Activated T-helper 17 cell treated with anti-CD3 and anti-CD28 coated beads, Interleukin-2, amount 50 U/mL, for 72 hours (primary cell): ENCODE results near the gene TTLL11. TPM values are rescaled to one million over a fixed set of nuclear protein-coding genes. Genes with fewer than 3 reads are reported as not detected.

Source experiments
- ATAC-seq: fragments of 150-1000 bp; cut with Tn5 transposase; replicated peaks from 2 replicates; pipeline ENCODE4 v1.10.0; 2021; ENCODE audit warnings: mild to moderate bottlenecking, moderate library complexity
- H3K27ac Mint-ChIP-seq: one replicate; pipeline ENCODE4 v1.8.0; 2022; ENCODE audit warnings: mixed read lengths
- H3K27me3 Mint-ChIP-seq: one replicate; pipeline ENCODE4 v1.8.0; 2022; ENCODE audit warnings: mixed read lengths
- H3K36me3 Mint-ChIP-seq: one replicate; pipeline ENCODE4 v1.8.0; 2022; ENCODE audit warnings: low read depth, mild to moderate bottlenecking, mixed read lengths
- H3K4me1 Mint-ChIP-seq: one replicate; pipeline ENCODE4 v1.8.0; 2022; ENCODE audit warnings: mixed read lengths
- H3K4me3 Mint-ChIP-seq: one replicate; pipeline ENCODE4 v1.8.0; 2022; ENCODE audit warnings: mild to moderate bottlenecking, mixed read lengths
- H3K9me3 Mint-ChIP-seq: one replicate; pipeline ENCODE4 v1.8.0; 2022; ENCODE audit warnings: mixed read lengths
- total RNA-seq, 2 donors: library from RNA; stranded (reverse); gene quantifications; one replicate each; pipeline ENCODE4 v1.2.3, GENCODE V29; 2022

The TTLL11 gene
- total RNA-seq, 2 donors from 2014 or later, result 2.6 to 3.9 TPM

DNA sequence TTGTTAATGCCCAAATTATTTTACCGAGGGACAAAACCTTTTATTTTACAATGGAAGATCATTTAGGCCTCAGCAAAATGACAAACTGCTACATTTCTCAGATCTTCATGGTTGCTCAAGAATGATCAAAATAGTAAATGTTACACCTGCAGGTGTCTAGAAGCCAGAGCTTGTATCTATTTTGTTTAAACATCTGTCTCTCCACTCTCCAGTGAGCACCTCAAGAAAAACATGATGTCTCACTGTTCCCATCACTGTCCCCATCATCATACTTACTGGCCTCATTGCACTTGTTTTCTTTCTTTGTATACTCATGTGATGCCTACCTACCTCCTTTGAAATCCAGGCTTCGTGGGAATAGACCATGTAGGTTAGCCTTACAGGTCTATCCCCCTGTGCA, 149.6 kb downstream of the TTLL11 start:
- ATAC-seq, result no peak
- Mint-ChIP-seq H3K36me3 (no peaks in the 10 kb centered on the region), H3K27ac (no peak overlapping the region), H3K4me3 (no peak overlapping the region), H3K27me3 (no peaks in the 10 kb centered on the region), H3K4me1 (no peaks in the 10 kb centered on the region), H3K9me3 (no peaks in the 10 kb centered on the region)

DNA sequence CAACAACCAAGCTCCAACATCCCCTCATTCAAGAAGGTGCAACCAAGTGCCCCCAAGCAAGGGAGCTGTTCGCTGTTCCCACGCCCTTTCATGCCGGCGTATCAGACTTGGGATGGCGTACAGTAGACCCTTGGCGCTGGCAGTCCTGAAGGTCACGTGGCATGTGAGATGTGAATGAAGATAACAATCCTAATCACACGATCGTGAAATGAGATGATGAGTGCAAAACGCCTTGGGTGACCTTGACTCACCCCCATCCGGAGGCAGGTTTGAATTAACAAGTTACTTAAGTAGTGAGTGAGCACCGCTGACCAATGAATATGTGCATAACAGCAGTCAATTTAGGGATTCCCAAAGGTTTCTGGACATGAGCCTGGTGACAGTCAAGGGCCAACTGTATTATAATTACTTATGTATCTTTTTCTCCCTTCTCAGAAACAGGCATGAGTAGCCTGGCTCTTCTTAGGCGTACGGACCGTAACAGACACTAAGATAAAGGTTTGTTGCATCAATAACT, 150.2 kb downstream of the TTLL11 start:
- Mint-ChIP-seq H3K27ac (no peak overlapping the region), H3K27me3 (no peaks in the 10 kb centered on the region), H3K4me1 (no peaks in the 10 kb centered on the region), H3K9me3 (no peaks in the 10 kb centered on the region), H3K4me3 (no peak overlapping the region), H3K36me3 (no peaks in the 10 kb centered on the region)
- no peak for ATAC-seq

DNA sequence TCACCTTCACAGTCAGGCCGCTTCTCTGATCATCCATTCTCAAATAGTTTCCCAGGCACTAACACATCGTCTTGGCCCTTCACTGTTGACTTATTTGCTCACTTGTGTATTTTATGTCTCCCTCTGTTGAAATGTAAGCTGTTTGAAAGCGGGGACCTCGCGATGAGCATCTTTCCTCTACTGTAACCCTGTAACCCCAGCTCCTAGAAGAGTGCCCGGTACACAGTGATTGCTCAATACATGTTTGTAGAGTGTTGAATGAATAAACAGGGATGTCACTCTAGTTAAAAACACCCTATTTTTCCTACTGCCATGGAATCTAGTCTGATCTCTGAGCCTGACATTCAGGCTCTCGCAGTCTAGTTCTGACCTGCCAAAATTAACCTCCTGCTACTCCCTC, 150.8 kb downstream of the TTLL11 start:
- no peaks in the 10 kb centered on the region for H3K27me3 Mint-ChIP-seq
- no peak overlapping the region for H3K27ac Mint-ChIP-seq
- H3K4me3 Mint-ChIP-seq, result no peak overlapping the region
- no peaks in the 10 kb centered on the region for H3K36me3 Mint-ChIP-seq
- ATAC-seq, result no peak
- H3K4me1 Mint-ChIP-seq, result no peaks in the 10 kb centered on the region
- H3K9me3 Mint-ChIP-seq, result no peaks in the 10 kb centered on the region

DNA sequence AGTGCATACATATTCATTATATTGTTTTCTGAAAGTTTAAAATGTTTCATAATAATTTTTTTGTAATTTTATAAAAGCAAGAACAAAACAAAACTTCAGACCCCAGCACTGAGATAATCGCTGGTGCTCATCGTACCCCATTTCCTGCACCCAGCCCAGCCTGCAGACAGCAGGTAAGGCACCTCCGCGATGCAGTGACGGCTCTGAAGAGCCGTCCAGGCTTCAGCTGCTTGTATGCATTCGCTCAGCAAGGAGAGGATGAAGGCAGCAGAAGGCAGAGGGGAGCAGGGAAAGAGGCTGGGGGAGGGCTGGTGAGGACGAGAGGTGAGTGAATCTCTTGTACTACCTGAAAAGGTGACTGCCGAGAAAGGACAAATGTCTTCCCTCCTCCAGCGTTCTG, 153.5 kb downstream of the TTLL11 start:
- H3K9me3 Mint-ChIP-seq, result no peaks in the 10 kb centered on the region
- no peak overlapping the region for H3K27ac Mint-ChIP-seq
- H3K27me3 Mint-ChIP-seq, result no peaks in the 10 kb centered on the region
- no peak overlapping the region for H3K4me3 Mint-ChIP-seq
- no peaks in the 10 kb centered on the region for H3K36me3 Mint-ChIP-seq
- no peaks in the 10 kb centered on the region for H3K4me1 Mint-ChIP-seq
- no peak for ATAC-seq

DNA sequence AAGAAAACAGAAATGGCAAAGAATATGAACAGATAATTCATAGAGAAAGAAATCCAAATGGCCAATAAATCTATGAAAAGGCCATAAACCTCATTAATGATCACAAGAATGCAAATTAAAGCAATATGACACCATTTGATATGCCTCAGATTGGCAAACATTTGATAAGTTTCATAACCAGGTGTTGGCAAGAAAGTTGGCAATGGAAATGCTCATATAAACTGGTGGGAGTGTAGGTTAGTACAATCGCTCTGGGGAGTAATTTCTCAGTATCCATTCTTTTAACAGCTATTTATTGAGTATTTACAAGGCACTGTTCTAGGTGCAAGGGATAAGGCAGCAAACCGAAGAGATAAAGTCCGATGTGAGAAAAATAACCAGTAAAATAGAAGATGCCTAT, 154.5 kb downstream of the TTLL11 start:
- Mint-ChIP-seq H3K27me3 (no peaks in the 10 kb centered on the region), H3K4me3 (no peak overlapping the region), H3K27ac (no peak overlapping the region), H3K4me1 (no peaks in the 10 kb centered on the region), H3K9me3 (no peaks in the 10 kb centered on the region), H3K36me3 (no peaks in the 10 kb centered on the region)
- no peak for ATAC-seq

DNA sequence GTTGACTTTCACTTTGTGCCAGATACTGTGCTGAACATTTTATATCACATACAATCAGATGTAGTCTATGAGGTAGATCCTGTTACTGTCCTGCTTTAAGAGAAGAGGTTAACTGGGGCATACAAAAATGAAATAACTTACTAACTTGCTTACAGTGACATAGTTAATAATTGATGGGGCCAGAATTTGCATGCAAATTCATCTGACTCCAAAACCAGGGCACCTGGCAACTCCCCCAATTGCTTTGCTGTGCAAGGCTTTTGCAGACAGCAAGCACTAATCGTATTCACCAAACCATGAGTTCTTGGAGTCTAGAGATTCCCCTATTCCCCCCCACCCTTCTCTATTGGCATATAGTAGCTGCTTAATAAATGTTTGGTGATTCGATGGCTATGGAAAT, 155.9 kb downstream of the TTLL11 start:
- H3K36me3 Mint-ChIP-seq, result no peaks in the 10 kb centered on the region
- H3K9me3 Mint-ChIP-seq, result no peaks in the 10 kb centered on the region
- no peaks in the 10 kb centered on the region for H3K27me3 Mint-ChIP-seq
- ATAC-seq, result no peak
- H3K4me1 Mint-ChIP-seq, result no peaks in the 10 kb centered on the region
- no peak overlapping the region for H3K4me3 Mint-ChIP-seq
- no peak overlapping the region for H3K27ac Mint-ChIP-seq

DNA sequence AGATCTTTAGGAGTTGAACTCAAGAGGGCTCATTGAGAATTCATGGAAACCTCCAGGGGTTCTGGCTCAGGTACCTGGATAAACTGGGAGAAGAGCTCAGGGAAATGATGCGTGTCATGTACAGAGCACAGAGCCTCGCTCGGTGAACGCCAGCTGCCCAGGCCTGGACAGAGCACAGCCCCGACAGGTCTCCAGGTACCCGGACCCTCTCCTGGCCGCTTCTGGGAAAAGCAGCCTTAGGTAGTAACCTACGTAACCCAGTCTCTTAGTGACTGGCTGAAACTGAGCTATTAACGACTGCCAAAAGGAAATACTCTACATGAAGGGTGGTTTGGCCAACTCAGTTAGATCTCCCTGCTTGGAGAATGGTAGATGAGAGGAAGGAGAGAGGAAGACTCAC, 157.4 kb downstream of the TTLL11 start:
- Mint-ChIP-seq H3K4me1 (no peaks in the 10 kb centered on the region), H3K4me3 (no peak overlapping the region), H3K9me3 (no peaks in the 10 kb centered on the region), H3K27ac (no peak overlapping the region), H3K27me3 (no peaks in the 10 kb centered on the region), H3K36me3 (no peaks in the 10 kb centered on the region)
- no peak for ATAC-seq

DNA sequence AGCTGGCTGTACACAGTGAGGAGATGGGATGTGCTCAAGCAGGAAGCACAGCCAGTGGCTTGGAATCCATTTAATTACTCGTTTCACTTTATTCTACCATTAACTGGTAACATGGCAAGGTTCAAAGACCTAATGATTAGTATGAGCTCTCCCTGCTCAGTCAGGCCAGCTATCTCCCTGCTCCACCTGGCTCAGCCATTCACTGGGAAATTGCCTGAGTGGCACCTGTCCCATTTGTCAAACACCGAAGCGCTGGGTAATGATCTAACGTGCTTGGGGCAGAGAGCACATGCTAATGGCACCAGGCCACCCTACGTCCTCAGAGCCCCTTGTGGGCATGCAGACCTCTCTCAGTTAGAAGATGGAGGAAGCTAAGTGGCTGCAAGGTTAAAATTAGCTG, 162.2 kb downstream of the TTLL11 start:
- no peaks in the 10 kb centered on the region for H3K9me3 Mint-ChIP-seq
- H3K36me3 Mint-ChIP-seq, result no peaks in the 10 kb centered on the region
- no peaks in the 10 kb centered on the region for H3K4me1 Mint-ChIP-seq
- ATAC-seq, result no peak
- no peak overlapping the region for H3K4me3 Mint-ChIP-seq
- no peaks in the 10 kb centered on the region for H3K27me3 Mint-ChIP-seq
- no peak overlapping the region for H3K27ac Mint-ChIP-seq

DNA sequence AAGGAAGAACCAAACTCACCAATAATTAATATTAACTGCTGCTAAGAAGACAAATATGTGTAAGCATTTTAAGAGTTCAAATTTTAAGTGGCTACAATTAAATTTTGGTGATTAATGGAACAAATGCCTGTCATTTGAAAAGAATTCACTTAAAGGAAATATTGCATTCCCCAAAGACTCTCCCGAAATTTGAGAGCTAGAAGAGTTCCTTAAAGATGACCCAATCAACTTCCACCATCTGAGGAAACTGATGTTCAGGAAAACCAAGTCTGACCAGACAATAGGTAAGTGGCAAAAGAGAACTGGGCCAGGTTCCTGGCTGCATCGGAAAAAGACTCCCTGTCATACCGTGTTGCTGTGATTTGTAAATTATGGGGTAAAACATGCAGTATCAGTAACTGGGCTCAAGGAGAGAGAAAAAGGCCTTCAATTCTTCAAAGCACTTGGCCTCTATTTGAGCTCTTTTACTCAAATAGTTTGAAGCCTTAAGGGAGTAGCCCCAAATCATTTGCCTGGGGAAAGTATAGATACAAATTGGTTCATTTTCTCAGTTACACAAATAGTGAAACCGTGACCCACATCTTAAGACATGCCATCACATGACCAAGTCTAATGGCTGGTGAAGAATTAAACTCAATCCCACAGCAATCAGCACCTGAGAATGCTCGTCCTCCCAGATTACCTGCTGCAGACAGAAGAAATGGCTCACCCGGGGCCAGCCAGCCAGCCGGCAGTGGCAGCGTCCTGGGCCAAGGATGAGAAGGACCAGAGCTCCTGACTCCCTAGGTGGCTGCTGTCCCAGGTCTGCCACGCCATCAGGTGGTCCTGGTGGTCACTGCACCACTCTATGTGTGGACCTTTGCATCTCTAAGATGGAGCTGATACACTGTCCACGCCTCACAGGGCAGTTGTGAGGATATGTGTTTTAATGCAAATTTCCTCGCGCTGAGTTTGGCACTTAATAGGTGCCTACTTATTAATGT, 162.9 kb downstream of the TTLL11 start:
- Mint-ChIP-seq H3K27ac (no peak overlapping the region), H3K36me3 (no peaks in the 10 kb centered on the region), H3K4me1 (no peaks in the 10 kb centered on the region), H3K27me3 (no peaks in the 10 kb centered on the region), H3K9me3 (no peaks in the 10 kb centered on the region), H3K4me3 (no peak overlapping the region)
- ATAC-seq, result no peak

DNA sequence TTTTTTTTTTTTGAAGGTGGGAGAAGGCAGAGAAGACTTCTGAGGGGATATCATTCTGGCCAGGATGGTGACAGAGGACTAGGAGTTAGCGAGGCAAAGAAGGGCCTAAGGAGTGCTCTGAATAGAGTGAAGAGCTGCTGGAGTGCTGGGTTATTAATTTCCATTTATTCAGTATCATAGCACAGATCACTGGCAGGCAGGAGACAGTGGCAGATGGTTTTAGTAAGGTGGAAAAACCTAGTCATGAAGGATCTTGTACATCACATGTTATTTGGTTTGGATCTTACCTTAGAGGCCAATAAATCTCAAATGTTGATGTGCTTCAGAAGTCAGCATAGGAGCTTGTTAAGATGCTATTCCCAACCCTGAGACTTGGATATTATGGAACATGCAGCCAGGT, 165.5 kb downstream of the TTLL11 start:
- Mint-ChIP-seq H3K27me3 (no peaks in the 10 kb centered on the region), H3K27ac (no peak overlapping the region), H3K4me3 (no peak overlapping the region), H3K36me3 (no peaks in the 10 kb centered on the region), H3K9me3 (no peaks in the 10 kb centered on the region), H3K4me1 (no peaks in the 10 kb centered on the region)
- ATAC-seq, result no peak

DNA sequence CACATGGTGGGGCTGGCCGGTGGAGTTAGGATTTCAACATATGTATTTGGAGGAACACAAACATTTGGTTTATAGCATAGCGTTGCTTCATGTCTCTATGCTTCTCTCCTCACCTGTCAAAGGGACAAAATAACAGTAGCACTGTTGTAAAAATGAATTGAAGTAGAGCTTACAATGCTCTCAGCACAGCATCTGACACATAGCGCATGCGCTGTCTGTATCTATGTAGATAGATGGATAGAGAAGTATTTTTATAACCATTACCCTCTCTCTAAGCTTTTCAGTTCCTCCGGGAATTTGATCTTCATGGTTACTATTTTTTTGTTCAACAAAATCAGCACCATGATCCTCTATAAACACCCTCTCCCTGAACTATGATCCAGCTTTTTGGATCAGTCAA, 166.0 kb downstream of the TTLL11 start:
- Mint-ChIP-seq H3K36me3 (no peaks in the 10 kb centered on the region), H3K27me3 (no peaks in the 10 kb centered on the region), H3K4me1 (no peaks in the 10 kb centered on the region), H3K27ac (no peak overlapping the region), H3K4me3 (no peak overlapping the region), H3K9me3 (no peaks in the 10 kb centered on the region)
- no peak for ATAC-seq

DNA sequence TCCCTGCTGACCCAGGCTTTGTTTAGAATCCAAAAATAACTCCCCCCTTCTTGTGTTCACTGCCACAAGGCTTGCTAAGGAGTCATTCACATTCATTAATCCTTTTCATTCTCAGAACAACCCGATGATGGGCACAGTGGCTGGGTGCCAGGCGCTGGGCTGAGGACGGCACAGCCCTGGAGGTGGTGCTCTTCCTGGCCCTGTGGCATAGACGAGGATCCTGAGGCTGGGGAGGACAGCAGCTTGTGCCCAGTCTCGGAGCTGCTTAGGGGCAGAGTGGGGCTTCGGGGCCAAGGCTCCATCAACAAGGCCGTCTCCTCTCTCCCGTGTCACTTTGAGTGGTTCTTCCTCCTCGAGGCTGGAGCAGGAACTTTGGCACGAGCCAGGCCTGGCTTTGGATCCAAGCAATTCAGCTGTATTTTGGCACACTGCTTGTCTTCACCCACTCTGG, 166.7 kb downstream of the TTLL11 start:
- Mint-ChIP-seq H3K4me1 (no peaks in the 10 kb centered on the region), H3K4me3 (no peak overlapping the region), H3K27ac (no peak overlapping the region), H3K9me3 (no peaks in the 10 kb centered on the region), H3K27me3 (no peaks in the 10 kb centered on the region), H3K36me3 (no peaks in the 10 kb centered on the region)
- ATAC-seq, result no peak

DNA sequence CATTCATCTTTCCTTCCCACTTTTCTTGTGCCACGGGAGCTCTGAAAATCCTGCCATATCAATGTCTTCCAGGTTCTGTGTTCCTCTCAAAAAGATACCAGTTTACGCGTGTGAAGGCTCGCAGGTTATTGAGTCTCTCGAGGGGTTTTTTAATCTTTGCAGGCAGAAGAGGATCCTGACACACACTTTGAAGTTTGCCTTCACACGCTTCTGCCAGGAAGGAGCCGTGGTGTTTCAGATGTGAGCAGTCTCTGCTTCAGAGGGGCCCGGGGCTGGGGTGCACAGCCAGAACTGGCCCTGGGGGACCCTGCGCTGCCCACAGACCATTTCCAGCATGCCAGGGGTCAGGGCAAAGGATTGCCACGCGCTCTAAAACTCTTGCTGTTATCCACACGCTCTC, 167.2 kb downstream of the TTLL11 start:
- Mint-ChIP-seq H3K4me3 (no peak overlapping the region), H3K36me3 (no peaks in the 10 kb centered on the region), H3K27ac (no peak overlapping the region), H3K9me3 (no peaks in the 10 kb centered on the region), H3K4me1 (no peaks in the 10 kb centered on the region), H3K27me3 (no peaks in the 10 kb centered on the region)
- no peak for ATAC-seq

DNA sequence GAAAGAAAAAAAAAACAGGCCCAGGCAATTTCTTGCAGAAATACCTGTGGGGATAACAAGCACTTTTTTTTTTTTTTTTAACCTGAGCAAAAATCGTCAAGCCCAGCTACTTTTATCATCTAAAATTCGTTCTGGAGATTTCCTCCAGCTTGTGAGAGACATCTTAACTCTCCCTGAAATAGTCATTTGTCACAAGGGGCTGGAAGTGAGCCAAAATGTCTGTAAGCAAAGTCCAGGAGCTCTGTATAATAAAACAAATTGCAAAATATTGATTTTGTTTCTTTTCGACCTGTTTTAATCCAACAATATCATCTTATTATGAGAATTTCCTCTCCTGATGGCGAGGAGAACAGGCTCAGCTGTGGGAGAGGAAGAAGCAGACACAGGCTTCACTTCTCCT, 168.4 kb downstream of the TTLL11 start:
- Mint-ChIP-seq H3K4me3 (no peak overlapping the region), H3K27me3 (no peaks in the 10 kb centered on the region), H3K4me1 (no peaks in the 10 kb centered on the region), H3K27ac (no peak overlapping the region), H3K36me3 (no peaks in the 10 kb centered on the region), H3K9me3 (no peaks in the 10 kb centered on the region)
- ATAC-seq, result no peak

DNA sequence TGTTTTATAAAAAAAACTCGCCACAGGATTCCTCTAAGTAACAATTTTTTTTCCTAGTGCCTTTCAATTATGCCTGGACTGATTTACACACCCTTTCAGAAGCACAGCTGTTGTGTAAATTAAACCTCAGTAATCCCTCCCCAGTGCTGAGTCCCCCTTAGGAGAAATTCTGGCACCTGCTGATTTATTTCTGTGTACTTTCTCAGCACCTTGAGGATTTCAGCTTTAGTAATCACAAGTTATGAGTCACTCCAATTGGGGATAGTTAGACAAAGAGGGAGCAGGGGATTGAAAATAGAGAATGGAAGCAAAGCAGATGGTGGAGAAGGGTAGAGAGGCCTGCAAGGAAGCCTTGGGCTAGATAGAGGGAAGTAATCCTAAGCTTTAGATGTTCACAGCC, 171.7 kb downstream of the TTLL11 start:
- ATAC-seq, result no peak
- Mint-ChIP-seq H3K4me1 (no peaks in the 10 kb centered on the region), H3K36me3 (no peaks in the 10 kb centered on the region), H3K27me3 (no peaks in the 10 kb centered on the region), H3K27ac (no peak overlapping the region), H3K9me3 (no peaks in the 10 kb centered on the region), H3K4me3 (no peak overlapping the region)
